GM12891 (cell line): Measurements from ENCODE around the gene ADAD2.
A peak's percentile ranks its signal among the peaks of the same experiment; 100 is the strongest.

Experiments used
- DNase-seq: peaks from one replicate; pipeline ENCODE4 v3.0.0; 2011; ENCODE audit warnings: low spot score; ENCODE audit not compliant: insufficient read length
- FAIRE-seq: peaks from 2 replicates; lab custom pipeline; 2011; peaks lifted over from hg19 to GRCh38; lab: Jason Lieb, UNC
- PAX5 ChIP-seq: IDR thresholded peaks from 2 replicates; pipeline ENCODE4 v1.6.1; 2011; ENCODE audit warnings: low read length, moderate library complexity, mild to moderate bottlenecking; ENCODE audit not compliant: insufficient read depth, severe bottlenecking
- POLR2A ChIP-seq: IDR thresholded peaks from 2 replicates; pipeline ENCODE4 v1.6.1; 2011; ENCODE audit warnings: low read depth, low read length, control low read depth
- POLR2AphosphoS5 ChIP-seq: IDR thresholded peaks from 2 replicates; pipeline ENCODE4 v1.6.1; 2011; ENCODE audit warnings: low read depth, low read length, control low read depth
- POU2F2 ChIP-seq: IDR thresholded peaks from 2 replicates; pipeline ENCODE4 v1.6.1; 2011; ENCODE audit warnings: low read depth, mild to moderate bottlenecking, control low read depth, low read length, moderate library complexity
- SPI1 ChIP-seq: IDR thresholded peaks from 2 replicates; pipeline ENCODE4 v1.6.1; 2011; ENCODE audit warnings: low read depth, low read length, control low read depth
- TAF1 ChIP-seq: IDR thresholded peaks from 2 replicates; pipeline ENCODE4 v1.6.1; 2011; ENCODE audit warnings: low read depth, low read length, control low read depth

Gene ADAD2

DNA sequence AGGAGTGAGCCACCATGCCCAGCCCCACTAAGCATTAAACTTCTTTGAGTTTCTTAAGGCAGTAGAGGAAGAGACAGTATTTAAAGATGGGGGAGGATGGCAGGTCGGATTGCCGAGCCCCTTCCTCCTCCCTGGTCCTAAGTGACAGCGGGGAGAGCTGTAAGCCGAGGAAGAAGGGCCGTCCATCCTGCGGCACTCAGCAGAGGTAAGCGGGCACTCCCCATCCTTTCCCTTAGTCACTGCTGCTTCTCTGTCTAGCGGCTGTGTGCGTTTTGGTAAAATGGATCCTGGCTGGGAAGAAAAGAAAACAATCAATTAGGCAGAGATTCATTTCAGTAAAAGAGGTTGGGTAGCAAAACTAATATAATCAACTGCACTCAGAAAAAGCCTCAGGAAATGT lies 31.9 kb upstream of the ADAD2 start:
- FAIRE-seq (no peak), DNase-seq (no peak)
- TF ChIP-seq POLR2A (no peak), POLR2AphosphoS5 (no peak), SPI1 (no peak), POU2F2 (no peak), TAF1 (no peak), PAX5 (no peak)

DNA sequence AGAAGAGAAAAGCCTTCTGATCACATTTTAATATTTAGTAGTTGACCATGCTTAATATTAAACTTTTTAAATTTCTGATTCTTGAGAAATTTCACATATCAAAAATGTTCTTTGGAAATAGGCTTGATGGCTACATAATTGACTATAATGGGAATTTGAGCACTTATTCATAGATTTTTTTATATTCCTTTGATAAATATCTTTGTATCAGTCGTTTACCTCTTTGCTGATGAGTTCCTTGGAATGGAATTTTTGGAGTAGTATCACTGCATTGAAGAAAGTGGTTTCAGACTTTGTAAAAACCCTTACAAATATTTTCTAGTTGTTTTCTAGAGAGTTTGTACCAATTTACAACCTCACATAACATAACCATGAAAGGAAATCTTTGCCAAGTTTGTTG lies 31.2 kb upstream of the ADAD2 start:
- DNase-seq (no peak), FAIRE-seq (no peak)
- TF ChIP-seq POU2F2 (no peak), PAX5 (no peak), TAF1 (no peak), POLR2A (no peak), SPI1 (no peak), POLR2AphosphoS5 (no peak)

DNA sequence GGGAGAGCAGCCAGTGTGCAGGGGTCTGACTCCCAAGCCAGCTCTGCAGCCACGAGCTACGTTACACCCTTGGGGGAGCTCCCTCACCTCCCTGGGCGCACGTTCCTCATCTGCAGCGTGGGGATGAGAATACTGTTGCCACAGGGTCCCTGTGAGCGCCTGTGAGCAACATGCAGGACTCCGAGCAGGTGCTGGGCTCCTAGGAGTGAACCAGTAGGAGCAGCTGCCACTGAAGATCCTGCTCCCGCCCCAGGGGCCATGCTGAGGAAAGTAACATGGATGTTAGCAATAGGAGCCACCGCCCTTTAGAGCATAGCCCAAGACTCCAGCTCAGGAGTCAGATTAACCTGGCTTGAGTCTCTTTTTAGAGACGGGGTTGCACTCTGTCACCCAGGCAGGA lies 29.9 kb upstream of the ADAD2 start:
- TF ChIP-seq POU2F2, result no peak
- TF ChIP-seq POLR2AphosphoS5, result no peak
- TF ChIP-seq TAF1, result no peak
- no peak for TF ChIP-seq POLR2A
- TF ChIP-seq PAX5, result no peak
- TF ChIP-seq SPI1, result no peak
- FAIRE-seq (no peak), DNase-seq (no peak)

DNA sequence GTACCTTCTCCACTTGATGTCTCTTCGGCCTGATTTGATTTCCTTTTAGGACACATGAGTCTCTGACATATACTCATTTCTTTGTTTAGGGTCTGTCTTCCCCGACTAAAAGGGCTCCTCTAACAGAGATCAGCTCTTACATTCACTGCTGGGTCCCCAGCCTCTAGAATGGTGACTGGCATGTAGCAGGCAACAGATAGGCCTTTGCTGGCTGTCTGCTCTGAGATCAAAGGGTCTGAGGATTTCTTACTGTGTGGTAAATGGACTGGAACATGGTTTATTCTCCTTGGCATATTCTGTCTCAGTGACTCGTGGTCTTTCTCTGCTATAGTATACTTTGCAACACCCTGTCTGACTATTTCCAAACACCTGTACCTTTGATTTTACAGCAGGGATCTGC lies 29.2 kb upstream of the ADAD2 start:
- no peak for DNase-seq

DNA sequence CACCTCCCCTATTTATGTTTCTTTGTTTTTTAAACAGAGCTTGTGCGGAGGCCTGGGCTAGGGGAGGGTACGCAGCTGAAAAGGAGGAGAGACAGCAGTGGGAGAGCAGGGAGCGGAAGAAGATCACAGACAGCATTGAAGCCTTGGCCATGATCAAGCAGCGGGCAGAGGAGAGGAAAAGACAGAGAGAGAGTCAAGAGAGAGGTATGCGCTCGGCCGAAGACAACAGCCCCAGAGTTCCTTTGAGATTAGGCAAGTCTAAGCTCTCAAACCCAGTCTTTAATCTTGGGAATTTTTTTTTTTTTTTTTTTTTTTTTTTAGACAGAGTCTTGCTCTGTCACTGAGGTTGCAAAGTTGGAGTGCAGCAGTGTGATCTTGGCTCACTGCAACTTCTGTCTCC lies 25.2 kb upstream of the ADAD2 start:
- DNase-seq (no peak), FAIRE-seq (no peak)
- TF ChIP-seq PAX5 (no peak), POLR2A (no peak), POU2F2 (no peak)

More for the DNA sequence above, 29.2 kb upstream of the ADAD2 start:
- FAIRE-seq, result no peak
- TF ChIP-seq POLR2AphosphoS5 (no peak), SPI1 (no peak), TAF1 (no peak), PAX5 (no peak), POU2F2 (no peak), POLR2A (no peak)

DNA sequence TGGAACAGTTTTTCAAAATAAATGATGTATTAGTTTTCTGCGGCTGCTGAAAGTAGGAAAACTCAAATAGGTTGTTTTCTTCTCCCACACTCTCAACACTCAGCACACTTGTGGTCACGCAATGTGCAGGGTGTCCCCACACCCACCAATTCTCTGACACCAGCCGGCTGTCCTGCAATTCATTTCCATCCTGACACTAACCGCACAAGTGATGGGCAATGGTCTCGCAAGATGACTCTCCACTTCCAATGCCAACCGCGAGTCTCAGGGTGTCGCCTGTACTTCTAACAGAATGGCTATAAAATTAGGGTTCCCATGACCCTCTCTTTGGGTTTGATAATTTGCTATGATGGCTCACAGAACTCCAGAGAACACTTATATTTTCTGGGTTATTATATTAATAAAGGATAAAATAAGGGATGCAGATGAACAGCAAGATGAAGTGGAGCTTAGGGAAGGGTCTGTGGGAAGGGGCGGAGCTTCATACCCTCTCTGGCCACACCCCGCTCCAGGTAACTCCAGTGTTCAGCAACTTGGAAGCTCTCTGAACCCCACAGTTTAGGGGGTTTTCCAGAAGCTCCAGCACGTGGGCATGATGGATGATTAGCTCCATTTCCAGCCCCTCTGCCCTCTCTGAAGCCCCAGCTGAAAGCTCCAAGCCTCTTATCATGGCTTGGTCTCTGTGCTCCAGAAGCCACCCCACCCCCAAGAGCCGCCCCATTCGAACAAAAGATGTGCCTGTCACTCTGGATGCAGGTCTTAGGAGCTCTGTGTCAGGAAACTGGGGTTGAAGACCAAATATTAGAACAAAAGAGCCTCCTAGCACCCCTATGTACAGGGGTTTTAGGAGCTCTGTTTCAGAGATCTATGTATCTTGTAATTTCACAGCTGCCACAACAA lies 23.9 kb upstream of the ADAD2 start:
- DNase-seq (no peak), FAIRE-seq (no peak)
- TF ChIP-seq POLR2AphosphoS5, result no peak
- no peak for TF ChIP-seq POU2F2
- no peak for TF ChIP-seq POLR2A
- no peak for TF ChIP-seq SPI1
- no peak for TF ChIP-seq PAX5
- no peak for TF ChIP-seq TAF1

DNA sequence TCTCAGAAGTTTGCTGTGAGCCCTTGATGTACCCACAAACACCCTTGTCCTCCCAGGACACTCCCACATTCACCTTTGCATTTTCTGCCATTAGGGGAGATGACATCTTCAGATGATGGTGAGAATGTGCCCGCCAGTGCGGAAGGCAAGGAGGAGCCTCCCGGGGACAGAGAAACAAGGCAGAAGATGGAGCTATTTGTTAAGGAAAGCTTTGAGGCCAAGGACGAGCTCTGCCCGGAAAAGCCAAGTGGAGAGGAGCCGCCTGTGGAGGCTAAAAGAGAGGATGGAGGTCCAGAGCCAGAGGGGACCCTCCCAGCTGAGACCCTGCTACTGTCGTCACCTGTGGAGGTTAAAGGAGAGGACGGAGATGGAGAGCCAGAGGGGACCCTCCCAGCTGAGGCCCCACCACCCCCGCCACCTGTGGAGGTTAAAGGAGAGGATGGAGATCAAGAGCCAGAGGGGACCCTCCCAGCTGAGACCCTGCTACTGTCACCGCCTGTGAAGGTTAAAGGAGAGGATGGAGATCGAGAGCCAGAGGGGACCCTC lies 21.1 kb upstream of the ADAD2 start:
- DNase-seq, result no peak
- FAIRE-seq, result no peak
- TF ChIP-seq SPI1 (no peak), POLR2AphosphoS5 (no peak), POU2F2 (no peak), TAF1 (no peak), PAX5 (no peak), POLR2A (no peak)

DNA sequence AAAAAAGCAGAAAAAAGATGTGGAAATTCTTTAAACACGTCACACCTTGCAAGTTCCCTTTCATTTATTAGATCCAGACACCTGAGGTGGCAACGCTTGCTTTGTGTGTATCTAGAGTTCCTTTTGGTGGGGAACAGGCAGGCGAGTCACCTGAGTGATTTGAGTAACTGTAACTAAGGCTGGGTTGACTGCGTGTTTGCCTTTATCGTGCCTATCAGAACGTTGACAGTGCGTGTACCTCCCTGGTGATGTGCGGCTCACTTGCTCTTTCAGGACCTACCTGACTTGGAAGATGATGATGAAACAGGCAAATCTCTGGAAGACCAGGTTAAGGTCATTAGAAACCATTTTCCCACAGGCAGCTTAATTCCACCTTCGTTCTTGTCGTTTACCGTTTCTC lies 16.6 kb upstream of the ADAD2 start:
- FAIRE-seq (no peak), DNase-seq (no peak)
- no peak for TF ChIP-seq SPI1
- TF ChIP-seq PAX5, result no peak
- no peak for TF ChIP-seq POU2F2
- TF ChIP-seq POLR2AphosphoS5, result no peak
- TF ChIP-seq TAF1, result no peak
- no peak for TF ChIP-seq POLR2A

DNA sequence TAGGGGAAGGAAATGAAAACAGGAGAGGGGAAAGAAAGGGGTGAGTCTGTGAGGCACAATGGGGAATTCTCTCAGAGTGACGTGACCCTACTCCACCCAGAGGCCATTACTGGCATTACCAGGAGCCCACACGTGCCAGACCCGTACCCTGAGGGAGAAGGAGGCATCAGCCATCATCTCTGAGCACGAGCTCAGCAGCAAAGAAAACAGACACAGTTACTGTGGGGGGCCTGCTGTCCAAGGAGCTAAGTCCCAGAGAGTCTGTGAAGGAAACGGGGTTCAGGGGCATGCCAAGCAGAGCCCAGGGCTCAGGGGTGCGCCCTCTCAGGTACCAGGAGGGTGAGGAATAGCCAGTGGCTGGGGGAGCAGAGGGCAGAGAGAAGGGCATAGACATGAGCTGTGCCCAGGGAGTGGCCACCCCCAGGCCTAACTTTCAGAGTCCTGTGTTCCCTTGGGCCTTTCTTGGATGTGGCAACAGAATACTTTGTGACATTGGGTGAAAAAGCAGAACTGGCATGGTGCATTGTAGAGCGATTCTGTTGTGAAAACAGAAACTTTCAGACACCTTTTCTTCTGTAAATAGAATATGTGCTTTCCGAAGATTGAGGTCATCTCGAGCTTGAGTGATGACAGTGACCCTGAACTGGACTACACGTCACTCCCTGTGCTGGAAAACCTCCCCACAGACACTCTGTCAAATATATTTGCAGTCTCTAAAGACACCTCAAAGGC lies 15.4 kb upstream of the ADAD2 start:
- DNase-seq, result no peak
- peak; percentile 40 for FAIRE-seq
- peak; percentile 85 for TF ChIP-seq SPI1
- TF ChIP-seq POLR2A, result no peak
- TF ChIP-seq POLR2AphosphoS5, result no peak
- no peak for TF ChIP-seq POU2F2
- no peak for TF ChIP-seq TAF1

DNA sequence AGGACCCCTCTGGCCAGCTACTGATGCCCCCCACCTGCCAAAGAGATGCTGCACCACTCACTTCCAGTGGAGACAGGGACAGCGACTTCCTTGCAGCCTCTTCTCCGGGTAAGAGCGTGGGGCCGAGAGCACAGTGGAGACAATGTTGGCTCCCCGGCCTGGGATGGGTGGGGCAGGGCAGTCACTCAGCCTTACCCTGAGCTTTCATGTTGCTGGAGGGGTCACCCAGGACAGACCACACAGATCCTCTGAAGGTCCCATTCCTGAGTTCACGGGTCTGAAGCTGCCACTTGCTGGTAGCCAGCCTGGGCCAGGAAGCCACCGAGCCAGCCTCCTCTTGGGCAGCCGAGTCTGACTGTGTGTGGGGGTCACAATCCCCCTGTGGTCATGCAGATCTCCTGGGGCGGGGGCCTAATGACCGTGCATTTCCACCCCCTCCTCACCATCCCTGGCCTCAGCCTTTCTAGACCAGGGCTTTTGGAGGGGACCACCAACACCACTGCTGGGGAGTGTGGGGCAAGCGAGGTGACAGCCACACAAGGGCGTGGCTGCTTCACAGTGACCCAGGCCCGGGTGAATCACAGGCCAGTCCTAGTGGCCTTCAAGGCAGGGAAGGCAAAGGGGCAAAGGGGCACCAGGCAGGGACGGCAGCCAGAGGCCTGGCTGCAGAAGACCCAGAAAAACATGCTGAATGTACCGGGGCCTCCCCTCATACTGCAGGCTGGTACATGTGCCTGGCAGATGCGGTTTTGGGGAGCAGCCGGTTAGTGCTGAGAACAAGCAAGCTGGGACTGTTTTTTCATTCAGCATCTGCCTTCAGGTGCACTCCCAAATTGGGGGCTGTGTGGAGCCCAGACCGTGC lies 14.5 kb upstream of the ADAD2 start:
- no peak for FAIRE-seq
- DNase-seq, result no peak

DNA sequence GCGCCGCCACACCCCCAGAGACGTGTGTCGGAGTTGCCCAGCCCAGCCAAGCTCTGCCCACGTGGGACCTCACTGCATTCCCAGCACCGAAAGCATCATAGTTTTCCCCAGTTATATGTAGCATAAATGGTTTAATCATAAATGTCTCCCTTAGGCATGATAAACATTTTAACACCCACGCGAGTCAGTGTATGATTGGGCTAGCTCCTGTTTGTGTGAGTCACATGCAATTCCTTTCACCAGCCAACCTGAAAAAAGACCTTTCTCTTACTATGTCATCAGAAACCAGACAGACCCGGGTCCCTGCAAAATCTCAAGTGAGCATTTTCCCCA lies 13.2 kb upstream of the ADAD2 start:
- no peak for TF ChIP-seq POLR2AphosphoS5
- FAIRE-seq (no peak), DNase-seq (no peak)

More for the DNA sequence above, 14.5 kb upstream of the ADAD2 start:
- 0 out of 2 replicates have a peak, but pooled peaks have one; percentile 43 for TF ChIP-seq POLR2AphosphoS5
- TF ChIP-seq POU2F2, result no peak
